HepG2 (cell line): ENCODE data around the gene TTC6. TPM values are rescaled to one million over a fixed set of nuclear protein-coding genes. Genes with fewer than 3 reads are reported as not detected.

Experiments used
- MTERF4 ChIP-seq: sonication (generic); formaldehyde crosslinking; IDR thresholded peaks from 2 replicates; pipeline ENCODE4 v1.8.0; 2023; ENCODE audit warnings: mild to moderate bottlenecking, missing genetic modification reagents
- PAXIP1 ChIP-seq: sonication (generic); formaldehyde crosslinking; conservative IDR thresholded peaks from 2 replicates; pipeline ENCODE4 v1.4.0; 2020; ENCODE audit warnings: mild to moderate bottlenecking, missing genetic modification reagents, moderate library complexity
- PBX2 ChIP-seq: IDR thresholded peaks from 2 replicates; pipeline ENCODE4 v1.6.1; 2016; ENCODE audit warnings: control low read depth
- PLRG1 ChIP-seq: fragments of 450-650 bp; conservative IDR thresholded peaks from 2 replicates; pipeline ENCODE4 v1.6.1; 2016
- SRSF1 ChIP-seq: fragments of 200-400 bp; formaldehyde crosslinking; optimal IDR thresholded peaks from 2 replicates; pipeline ENCODE3; 2017; ENCODE audit warnings: mild to moderate bottlenecking, low read depth, low read length, moderate library complexity
- SRSF9 ChIP-seq: fragments of 200-400 bp; formaldehyde crosslinking; IDR thresholded peaks from 2 replicates; pipeline ENCODE4 v1.6.1; 2018; ENCODE audit warnings: borderline replicate concordance, mild to moderate bottlenecking, low read depth, low read length; ENCODE audit not compliant: insufficient read depth, poor library complexity, severe bottlenecking
- TOPORS ChIP-seq: sonication (generic); formaldehyde crosslinking; IDR thresholded peaks from 2 replicates; pipeline ENCODE4 v1.8.0; 2023; ENCODE audit warnings: mild to moderate bottlenecking, missing genetic modification reagents
- XRCC5 ChIP-seq: fragments of 200-400 bp; formaldehyde crosslinking; optimal IDR thresholded peaks from 2 replicates; pipeline ENCODE3; 2017; ENCODE audit warnings: mild to moderate bottlenecking, low read length
- ZEB1 ChIP-seq: IDR thresholded peaks from 2 replicates; pipeline ENCODE4 v1.6.1; 2012; ENCODE audit warnings: mild to moderate bottlenecking, low read depth, inconsistent platforms; ENCODE audit not compliant: insufficient replicate concordance
- ZHX1 ChIP-seq: sonication (generic); formaldehyde crosslinking; IDR thresholded peaks from 2 replicates; pipeline ENCODE4 v1.8.1; 2022; ENCODE audit warnings: low read depth, mild to moderate bottlenecking, missing genetic modification reagents
- ZNF350 ChIP-seq: sonication (generic); formaldehyde crosslinking; IDR thresholded peaks from 2 replicates; pipeline ENCODE4 v1.4.0; 2020; ENCODE audit warnings: mild to moderate bottlenecking, low read depth, missing genetic modification reagents, borderline replicate concordance
- ZNF441 ChIP-seq: sonication (generic); formaldehyde crosslinking; IDR thresholded peaks from 2 replicates; pipeline ENCODE4 v1.7.0; 2021; ENCODE audit warnings: missing genetic modification reagents, borderline replicate concordance
- ZNF616 ChIP-seq: sonication (generic); formaldehyde crosslinking; IDR thresholded peaks from 2 replicates; pipeline ENCODE4 v1.5.0; 2020; ENCODE audit warnings: low read depth, mild to moderate bottlenecking, missing genetic modification reagents
- ZNF691 ChIP-seq: sonication (generic); formaldehyde crosslinking; IDR thresholded peaks from 2 replicates; pipeline ENCODE4 v1.4.0; 2020; ENCODE audit warnings: missing genetic modification reagents, low read depth, mild to moderate bottlenecking, borderline replicate concordance
- ZNF761 ChIP-seq: sonication (generic); formaldehyde crosslinking; conservative IDR thresholded peaks from 2 replicates; pipeline ENCODE4 v1.4.0; 2020; ENCODE audit warnings: mild to moderate bottlenecking, missing genetic modification reagents
- ZNF773 ChIP-seq: sonication (generic); formaldehyde crosslinking; IDR thresholded peaks from 2 replicates; pipeline ENCODE4 v1.4.0; 2020; ENCODE audit warnings: missing genetic modification reagents, borderline replicate concordance
- ZNF775 ChIP-seq: sonication (generic); formaldehyde crosslinking; IDR thresholded peaks from 2 replicates; pipeline ENCODE4 v1.4.0; 2020; ENCODE audit warnings: missing genetic modification reagents, mild to moderate bottlenecking, moderate library complexity, borderline replicate concordance
- ZNF883 ChIP-seq: sonication (generic); formaldehyde crosslinking; IDR thresholded peaks from 2 replicates; pipeline ENCODE4 v1.5.1; 2020; ENCODE audit warnings: mild to moderate bottlenecking, missing genetic modification reagents; ENCODE audit errors: not compliant biosample characterization
- polyA plus RNA-seq, 8 experiments: library from polyadenylated mRNA; depleted of rRNA in 3 of 8; stranded (reverse) in 7 of 8; unstranded in 1 of 8; fragments of >200 nt; fragmentation: Illumina TruSeq in 4 of 8; extraction: Trizol in 4 of 8; gene quantifications; 2 replicates each; pipeline versions ENCODE4 v1.2.1 to v1.2.3, GENCODE V29; 2011 to 2016; ENCODE audit warnings: low read depth in 4 of 8, missing spikeins in 1 of 8, mixed read lengths in 1 of 8; ENCODE audit not compliant: insufficient read depth in 1 of 8
- total RNA-seq, 5 experiments: library from RNA; depleted of rRNA; stranded (reverse); fragments of >200 nt; fragmentation: Illumina TruSeq; extraction: Trizol; gene quantifications; 2 replicates each; pipeline ENCODE4 v1.2.3, GENCODE V29; 2016; ENCODE audit warnings: low read depth in 1 of 5

The TTC6 gene
- total and polyA plus RNA-seq, 2 of the 13 experiments (the other 11 are each of a cell fraction or from before 2014, with no cell fraction given): 9.3 to 27.4 TPM

GRCh38 chr14:37595809-37596621 lies 586 bp downstream of the TTC6 start (continued):
- TF ChIP-seq ZNF883: peak; percentile 86
- no peak for TF ChIP-seq SRSF9
- TF ChIP-seq ZNF691 (CRISPR knock-in tag): peak; percentile 94
- TF ChIP-seq PAXIP1: peak; percentile 78
- peak; percentile 42; the same call in 1 of the 2 replicates for TF ChIP-seq PBX2 (CRISPR knock-in tag)
- peak; percentile 87; the same call in 1 of the 2 replicates for TF ChIP-seq ZNF773 (CRISPR knock-in tag)
- TF ChIP-seq ZEB1: no peak
- TF ChIP-seq ZNF775: peak; percentile 80; the same call in 1 of the 2 replicates
- peak; percentile 93 for TF ChIP-seq XRCC5
- TF ChIP-seq ZNF761: peak; percentile 96; the same call in 1 of the 2 replicates
- peak; percentile 67 for TF ChIP-seq TOPORS (CRISPR knock-in tag)
- TF ChIP-seq ZNF616 (CRISPR knock-in tag): peak; percentile 81
- TF ChIP-seq MTERF4: no peak; the same call in 1 of the 2 replicates
- no peak for TF ChIP-seq PLRG1
- TF ChIP-seq ZHX1 (CRISPR knock-in tag): no peak; the same call in 1 of the 2 replicates
- TF ChIP-seq SRSF1: no peak
- TF ChIP-seq ZNF350 (CRISPR knock-in tag): peak; percentile 97
- TF ChIP-seq ZNF441 (CRISPR knock-in tag): peak; percentile 14
